ENCODE measurements around the gene PHACTR1.

The PHACTR1 gene

DNA sequence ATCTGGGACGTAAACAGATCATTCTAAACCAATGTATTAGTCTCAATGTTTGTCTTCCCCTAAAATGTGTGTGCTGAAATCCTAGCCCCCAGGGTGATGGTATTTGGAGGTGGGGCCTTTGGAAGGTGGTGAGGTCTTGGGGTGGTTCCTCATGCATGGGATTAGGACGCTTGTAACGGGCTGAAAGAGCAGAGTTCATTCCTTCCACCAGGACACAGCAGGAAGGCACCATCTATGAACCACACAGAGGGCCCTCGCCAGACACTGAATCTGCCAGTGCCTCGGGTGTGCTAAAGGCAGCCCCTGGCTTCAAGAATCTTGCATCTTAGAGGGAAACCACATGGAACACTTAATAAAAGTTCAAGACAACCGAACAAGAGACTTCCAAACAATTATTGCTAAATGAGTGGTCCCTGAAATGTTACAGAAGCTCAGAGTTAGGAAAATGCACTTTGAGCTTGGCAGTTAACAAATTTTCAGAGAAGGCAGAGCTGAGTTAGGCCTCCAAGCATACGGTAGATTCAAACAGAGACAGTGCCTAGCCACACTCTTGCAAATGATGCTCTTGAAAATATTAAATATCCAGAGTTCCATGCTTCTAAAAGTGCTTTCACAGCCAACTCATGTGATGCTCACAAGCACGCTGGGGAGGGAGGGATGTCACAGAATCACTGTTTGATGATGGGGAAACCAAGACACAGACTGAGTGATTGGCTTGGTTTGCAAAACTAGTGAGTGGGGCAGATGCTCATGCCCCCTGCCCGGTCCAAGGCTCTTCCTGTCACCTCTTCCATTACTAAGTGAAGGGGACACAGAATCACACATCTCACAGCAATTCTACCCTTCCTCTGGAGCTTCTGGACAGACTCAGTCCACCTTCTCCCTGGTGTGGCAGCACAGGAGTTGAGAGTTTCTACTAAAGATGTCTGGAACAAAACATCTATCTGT is 584.4 kb downstream of the PHACTR1 start:
- H3K4me3 ChIP-seq (replicated peaks; ENCODE audit: low read depth, low read length), result no peak overlapping the region
- TF ChIP-seq, protein P1, sequence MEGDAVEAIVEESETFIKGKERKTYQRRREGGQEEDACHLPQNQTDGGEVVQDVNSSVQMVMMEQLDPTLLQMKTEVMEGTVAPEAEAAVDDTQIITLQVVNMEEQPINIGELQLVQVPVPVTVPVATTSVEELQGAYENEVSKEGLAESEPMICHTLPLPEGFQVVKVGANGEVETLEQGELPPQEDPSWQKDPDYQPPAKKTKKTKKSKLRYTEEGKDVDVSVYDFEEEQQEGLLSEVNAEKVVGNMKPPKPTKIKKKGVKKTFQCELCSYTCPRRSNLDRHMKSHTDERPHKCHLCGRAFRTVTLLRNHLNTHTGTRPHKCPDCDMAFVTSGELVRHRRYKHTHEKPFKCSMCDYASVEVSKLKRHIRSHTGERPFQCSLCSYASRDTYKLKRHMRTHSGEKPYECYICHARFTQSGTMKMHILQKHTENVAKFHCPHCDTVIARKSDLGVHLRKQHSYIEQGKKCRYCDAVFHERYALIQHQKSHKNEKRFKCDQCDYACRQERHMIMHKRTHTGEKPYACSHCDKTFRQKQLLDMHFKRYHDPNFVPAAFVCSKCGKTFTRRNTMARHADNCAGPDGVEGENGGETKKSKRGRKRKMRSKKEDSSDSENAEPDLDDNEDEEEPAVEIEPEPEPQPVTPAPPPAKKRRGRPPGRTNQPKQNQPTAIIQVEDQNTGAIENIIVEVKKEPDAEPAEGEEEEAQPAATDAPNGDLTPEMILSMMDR (IDR thresholded peaks at IDR 0.05; ENCODE audit: low read depth, low read length, missing control alignments), result no peak
- DNase-seq (ENCODE audit: extremely low read depth, low read depth), result no peak

DNA sequence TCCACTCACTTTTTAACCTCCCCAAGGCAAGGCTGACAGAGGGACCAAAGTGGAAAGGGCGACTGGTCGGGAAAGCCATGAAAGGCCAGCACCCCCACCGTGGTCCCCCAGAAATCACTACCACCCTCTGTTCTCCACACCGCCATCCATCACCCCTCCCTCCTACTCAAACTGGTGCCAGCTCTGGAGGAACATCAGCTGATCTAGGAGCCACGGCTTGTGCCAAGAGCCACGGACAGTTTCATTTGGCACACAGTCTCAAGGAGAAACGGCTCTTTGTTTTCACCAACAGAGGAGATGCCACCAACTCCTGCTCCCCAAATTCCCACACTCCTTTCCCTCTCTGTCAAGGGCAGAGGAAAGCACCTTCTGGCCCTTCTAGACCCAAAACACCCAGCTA is 585.7 kb downstream of the PHACTR1 start:
- H3K4me3 ChIP-seq (replicated peaks; ENCODE audit: low read depth, low read length), result no peak overlapping the region
- DNase-seq (ENCODE audit: extremely low read depth, low read depth), result no peak
- TF ChIP-seq, protein P1 (IDR thresholded peaks at IDR 0.05; ENCODE audit: low read depth, low read length, missing control alignments), result no peak

DNA sequence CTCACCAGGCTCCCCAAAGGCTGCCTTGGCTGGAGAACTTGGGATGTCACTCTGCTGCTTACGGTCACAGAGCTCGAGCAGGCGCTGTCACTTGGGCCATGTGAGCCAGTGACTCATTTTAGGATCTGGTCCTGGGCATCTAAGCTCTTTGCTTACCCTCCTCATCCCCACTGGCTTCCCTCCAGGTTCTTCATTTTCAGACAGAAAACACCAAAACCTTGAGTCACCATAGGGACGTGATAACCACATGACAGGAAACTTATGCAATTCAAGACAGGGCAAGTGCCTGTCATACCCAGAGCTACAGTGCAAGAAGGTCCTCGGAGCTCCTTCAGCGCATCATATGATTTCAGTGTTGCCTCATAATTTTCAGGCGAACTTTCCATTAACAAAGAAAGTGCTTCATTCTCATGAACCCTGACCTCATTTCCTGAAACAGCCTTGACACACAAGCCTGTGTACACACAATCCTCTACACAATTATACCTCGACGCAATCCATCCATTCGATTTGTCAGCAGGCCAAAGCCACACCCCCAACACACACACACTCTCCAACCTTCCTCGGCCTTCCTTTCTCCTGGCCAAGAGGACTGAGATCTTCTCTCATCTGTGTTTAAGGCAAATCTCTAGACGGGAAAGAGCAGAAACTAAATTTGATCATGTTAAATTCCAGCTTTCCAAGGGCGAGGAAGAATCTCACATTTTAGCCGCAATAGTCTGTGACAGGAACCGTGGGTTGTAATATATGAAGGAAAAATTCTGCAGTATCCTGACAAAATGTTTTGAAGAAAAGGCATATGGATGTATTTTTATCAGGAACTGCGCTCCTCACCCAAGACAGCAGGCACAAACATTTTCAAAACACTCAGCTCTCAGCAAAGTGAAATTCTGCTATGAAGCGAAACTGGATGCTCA is 586.4 kb downstream of the PHACTR1 start:
- DNase-seq (ENCODE audit: extremely low read depth, low read depth), result peak; percentile 92
- H3K4me3 ChIP-seq (replicated peaks; ENCODE audit: low read depth, low read length), result no peak overlapping the region
- TF ChIP-seq, protein P1 (IDR thresholded peaks at IDR 0.05; ENCODE audit: low read depth, low read length, missing control alignments), result no peak

DNA sequence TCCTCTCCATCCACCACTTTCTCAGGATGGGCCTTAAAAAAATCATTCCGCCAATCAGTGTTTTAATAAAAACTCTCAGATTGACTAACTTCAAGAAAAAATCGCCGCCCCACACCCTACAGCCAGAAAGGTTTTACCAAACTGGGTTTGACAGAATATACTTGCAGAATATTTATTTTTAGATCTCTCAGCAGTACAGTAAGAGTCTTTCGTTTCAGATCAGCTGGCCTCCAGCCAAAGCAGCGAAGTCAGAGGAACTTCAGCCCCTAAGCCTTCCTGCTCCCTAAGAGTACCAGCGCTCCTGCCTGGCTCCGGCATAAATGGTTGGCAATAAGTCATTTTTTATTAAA is 587.1 kb downstream of the PHACTR1 start:
- DNase-seq (ENCODE audit: extremely low read depth, low read depth), result peak; percentile 10
- TF ChIP-seq, protein P1 (IDR thresholded peaks at IDR 0.05; ENCODE audit: low read depth, low read length, missing control alignments), result no peak
- no peak overlapping the region for H3K4me3 ChIP-seq (replicated peaks; ENCODE audit: low read depth, low read length)

DNA sequence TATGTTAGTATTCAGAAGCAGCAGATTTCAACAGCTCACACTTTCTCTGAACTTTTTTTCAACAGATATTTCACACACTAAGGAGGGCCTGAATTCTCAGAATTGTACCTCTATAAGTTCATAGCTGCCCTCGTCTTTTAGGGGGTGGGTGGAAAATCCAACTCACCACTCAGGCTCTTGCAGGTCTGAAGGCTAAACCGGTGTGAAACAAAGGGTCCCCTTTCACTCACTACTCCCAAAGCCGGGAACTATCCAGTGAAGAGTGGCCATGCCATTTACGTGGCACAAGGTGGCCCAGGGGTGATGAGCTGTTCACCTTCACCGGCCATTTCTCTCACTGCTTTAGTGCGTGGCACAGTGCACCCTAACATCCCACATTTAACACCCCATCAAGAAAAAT is 587.5 kb downstream of the PHACTR1 start:
- TF ChIP-seq, protein P1 (IDR thresholded peaks at IDR 0.05; ENCODE audit: low read depth, low read length, missing control alignments), result no peak
- DNase-seq (ENCODE audit: extremely low read depth, low read depth), result no peak
- no peak overlapping the region for H3K4me3 ChIP-seq (replicated peaks; ENCODE audit: low read depth, low read length)

DNA sequence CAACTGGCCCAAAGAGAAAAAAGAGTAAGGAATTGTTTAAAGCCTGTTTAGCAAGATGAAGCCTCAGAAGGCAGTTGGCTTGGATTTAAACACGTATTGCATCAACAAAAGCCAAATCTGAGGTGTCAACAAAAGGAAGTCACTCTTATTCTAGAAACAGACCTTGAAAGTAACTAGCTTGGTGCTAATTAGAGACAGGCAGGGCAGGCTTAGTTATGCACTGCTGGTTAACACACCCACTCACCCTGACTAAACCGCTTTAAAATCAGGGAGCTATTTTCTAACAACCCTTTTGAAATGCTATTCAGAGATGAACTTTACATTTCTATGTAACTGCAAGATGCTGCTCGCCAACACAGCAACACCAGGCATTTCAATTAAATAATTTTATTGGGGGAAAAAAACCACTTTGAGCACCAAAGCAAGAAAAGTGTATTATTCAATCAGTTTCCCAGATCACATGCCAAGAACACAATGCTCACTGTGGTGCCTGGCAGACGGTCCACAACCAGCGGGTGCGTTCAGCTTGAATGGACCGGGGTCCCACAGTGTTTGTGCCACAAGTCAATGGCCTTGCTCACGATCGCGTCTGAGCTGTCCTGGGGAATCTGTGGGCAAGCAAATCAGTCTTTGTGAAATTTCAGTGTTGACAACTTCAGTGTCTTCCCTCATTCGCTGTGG is 588.2 kb downstream of the PHACTR1 start:
- H3K4me3 ChIP-seq (replicated peaks; ENCODE audit: low read depth, low read length), result no peak overlapping the region
- TF ChIP-seq, protein P1 (IDR thresholded peaks at IDR 0.05; ENCODE audit: low read depth, low read length, missing control alignments), result no peak
- DNase-seq (ENCODE audit: extremely low read depth, low read depth), result no peak
